ENCODE data around the gene FAM229A.
A peak's percentile ranks its signal among the peaks of the same experiment; 100 is the strongest.

The FAM229A gene

GRCh38 chr1:32394890-32395432 is 32.7 kb upstream of the FAM229A start:
- Histone ChIP-seq H3K36me3 (ENCODE audit: low read depth) (peaks cover 18% of the 10 kb centered on the region), H3K9me3 (ENCODE audit: severe bottlenecking) (no peaks in the 10 kb centered on the region), H3K27me3 (ENCODE audit: insufficient read depth, poor library complexity, severe bottlenecking) (no peaks in the 10 kb centered on the region), H3K4me1 (ENCODE audit: insufficient read depth, poor library complexity, severe bottlenecking) (peaks cover 5% of the 10 kb centered on the region), H3K27ac (ENCODE audit: poor library complexity, severe bottlenecking) (peak overlapping the region; percentile 42), H3K4me3 (ENCODE audit: severe bottlenecking) (peak overlapping the region; percentile 82)
- ATAC-seq (ENCODE audit: low read depth), result peak; percentile 26; the same call in 2 of the 3 replicates
- DNase-seq (ENCODE audit: low spot score), result no peak
- TF ChIP-seq CTCF (IDR thresholded peaks at IDR 0.05; ENCODE audit: poor library complexity, severe bottlenecking), result no peak

GRCh38 chr1:32394141-32394889 is 32.0 kb upstream of the FAM229A start, which contains the start of gene BSDC1:
TSS of gene BSDC1 (minus strand) at chr1:32394441. CDS start at chr1:32394414, 27 bp downstream.
- peak; percentile 92 for ATAC-seq (ENCODE audit: low read depth)
- Histone ChIP-seq H3K27ac (ENCODE audit: poor library complexity, severe bottlenecking) (peak within 1 kb of the TSS; percentile 42), H3K27me3 (ENCODE audit: insufficient read depth, poor library complexity, severe bottlenecking) (no peaks in the 10 kb centered on the region), H3K4me1 (ENCODE audit: insufficient read depth, poor library complexity, severe bottlenecking) (peaks cover 5% of the 10 kb centered on the region), H3K4me3 (ENCODE audit: severe bottlenecking) (peak within 1 kb of the TSS; percentile 82), H3K36me3 (ENCODE audit: low read depth) (peaks cover 21% of the 10 kb centered on the region), H3K9me3 (ENCODE audit: severe bottlenecking) (no peaks in the 10 kb centered on the region)
- no peak for TF ChIP-seq CTCF (IDR thresholded peaks at IDR 0.05; ENCODE audit: poor library complexity, severe bottlenecking)
- peak; percentile 95 for DNase-seq (ENCODE audit: low spot score)

- Histone ChIP-seq H3K4me3 (ENCODE audit: severe bottlenecking) (peak overlapping the region; percentile 82), H3K4me1 (ENCODE audit: insufficient read depth, poor library complexity, severe bottlenecking) (peaks cover 5% of the 10 kb centered on the region), H3K27ac (ENCODE audit: poor library complexity, severe bottlenecking) (peak overlapping the region; percentile 42), H3K36me3 (ENCODE audit: low read depth) (peaks cover 21% of the 10 kb centered on the region), H3K27me3 (ENCODE audit: insufficient read depth, poor library complexity, severe bottlenecking) (no peaks in the 10 kb centered on the region), H3K9me3 (ENCODE audit: severe bottlenecking) (no peaks in the 10 kb centered on the region)
- ATAC-seq (ENCODE audit: low read depth) (peak; percentile 18), DNase-seq (ENCODE audit: low spot score) (no peak)
- no peak for TF ChIP-seq CTCF (IDR thresholded peaks at IDR 0.05; ENCODE audit: poor library complexity, severe bottlenecking)
Measured at GRCh38 chr1:32393832-32394140, 31.5 kb upstream of the FAM229A start.

- peaks cover 5% of the 10 kb centered on the region for H3K4me1 ChIP-seq (ENCODE audit: insufficient read depth, poor library complexity, severe bottlenecking)
Measured at GRCh38 chr1:32393136-32393535, 30.9 kb upstream of the FAM229A start.

More at GRCh38 chr1:32393136-32393535, 30.9 kb upstream of the FAM229A start:
- H3K27ac ChIP-seq (ENCODE audit: poor library complexity, severe bottlenecking), result no peak overlapping the region
- H3K9me3 ChIP-seq (ENCODE audit: severe bottlenecking), result no peaks in the 10 kb centered on the region
- H3K36me3 ChIP-seq (ENCODE audit: low read depth), result peaks cover 26% of the 10 kb centered on the region
- DNase-seq (ENCODE audit: low spot score) (no peak), ATAC-seq (ENCODE audit: low read depth) (no peak)
- TF ChIP-seq CTCF (IDR thresholded peaks at IDR 0.05; ENCODE audit: poor library complexity, severe bottlenecking), result no peak
- peak overlapping the region; percentile 82 for H3K4me3 ChIP-seq (ENCODE audit: severe bottlenecking)
- H3K27me3 ChIP-seq (ENCODE audit: insufficient read depth, poor library complexity, severe bottlenecking), result no peaks in the 10 kb centered on the region

Measured in RWPE2 (cell line).